ENCODE data around the gene IRF2.

Gene IRF2

DNA sequence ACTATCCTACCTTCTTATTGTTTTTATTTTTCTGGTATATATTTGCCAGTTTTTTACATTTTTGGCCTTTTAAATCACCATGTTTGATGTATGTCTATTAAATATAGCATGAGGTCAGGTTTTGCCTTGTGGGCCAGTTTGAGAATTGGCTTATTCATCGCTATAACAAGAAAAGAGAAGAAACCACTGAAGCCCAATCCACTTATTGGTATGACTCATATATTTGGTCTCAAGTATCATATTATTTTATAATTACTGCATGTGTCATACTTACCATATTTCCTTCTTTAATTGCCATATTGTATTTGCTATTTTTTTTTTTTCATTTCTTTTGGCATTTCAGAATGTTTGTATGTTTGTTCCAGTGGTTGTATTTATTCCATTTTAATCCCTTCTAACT, 99.3 kb downstream of the IRF2 start:
- no peak overlapping the region for H3K4me3 ChIP-seq (ENCODE audit: low read depth, low read length)
- TF ChIP-seq, protein P1, sequence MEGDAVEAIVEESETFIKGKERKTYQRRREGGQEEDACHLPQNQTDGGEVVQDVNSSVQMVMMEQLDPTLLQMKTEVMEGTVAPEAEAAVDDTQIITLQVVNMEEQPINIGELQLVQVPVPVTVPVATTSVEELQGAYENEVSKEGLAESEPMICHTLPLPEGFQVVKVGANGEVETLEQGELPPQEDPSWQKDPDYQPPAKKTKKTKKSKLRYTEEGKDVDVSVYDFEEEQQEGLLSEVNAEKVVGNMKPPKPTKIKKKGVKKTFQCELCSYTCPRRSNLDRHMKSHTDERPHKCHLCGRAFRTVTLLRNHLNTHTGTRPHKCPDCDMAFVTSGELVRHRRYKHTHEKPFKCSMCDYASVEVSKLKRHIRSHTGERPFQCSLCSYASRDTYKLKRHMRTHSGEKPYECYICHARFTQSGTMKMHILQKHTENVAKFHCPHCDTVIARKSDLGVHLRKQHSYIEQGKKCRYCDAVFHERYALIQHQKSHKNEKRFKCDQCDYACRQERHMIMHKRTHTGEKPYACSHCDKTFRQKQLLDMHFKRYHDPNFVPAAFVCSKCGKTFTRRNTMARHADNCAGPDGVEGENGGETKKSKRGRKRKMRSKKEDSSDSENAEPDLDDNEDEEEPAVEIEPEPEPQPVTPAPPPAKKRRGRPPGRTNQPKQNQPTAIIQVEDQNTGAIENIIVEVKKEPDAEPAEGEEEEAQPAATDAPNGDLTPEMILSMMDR (IDR thresholded peaks at IDR 0.05; ENCODE audit: low read depth, low read length) = no peak

DNA sequence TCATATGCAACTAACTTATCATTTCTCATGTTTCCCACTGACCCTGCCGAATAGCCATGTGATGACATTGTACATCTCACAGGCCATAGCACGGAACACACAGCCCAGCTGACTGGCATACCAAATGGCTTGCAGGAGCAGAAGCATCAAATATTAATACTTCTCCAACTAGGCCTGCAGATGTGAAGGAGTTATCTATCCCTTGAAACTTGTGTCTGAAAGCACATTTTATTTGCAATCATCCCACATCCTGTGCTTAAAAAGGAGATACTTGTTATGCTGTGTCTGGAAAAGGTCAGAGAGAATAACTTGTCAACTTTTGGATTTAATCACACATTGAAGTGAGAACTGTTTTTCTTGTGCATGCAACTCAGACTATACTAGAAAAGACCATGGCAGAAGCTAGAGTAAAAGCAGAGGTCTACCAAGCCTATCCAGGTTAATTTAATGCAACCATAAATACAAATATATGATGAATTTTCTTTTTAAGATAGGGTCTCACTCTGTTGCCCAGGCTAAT, 100.4 kb downstream of the IRF2 start:
- H3K4me3 ChIP-seq (ENCODE audit: low read depth, low read length) = no peak overlapping the region
- TF ChIP-seq, protein P1 (IDR thresholded peaks at IDR 0.05; ENCODE audit: low read depth, low read length) = no peak

DNA sequence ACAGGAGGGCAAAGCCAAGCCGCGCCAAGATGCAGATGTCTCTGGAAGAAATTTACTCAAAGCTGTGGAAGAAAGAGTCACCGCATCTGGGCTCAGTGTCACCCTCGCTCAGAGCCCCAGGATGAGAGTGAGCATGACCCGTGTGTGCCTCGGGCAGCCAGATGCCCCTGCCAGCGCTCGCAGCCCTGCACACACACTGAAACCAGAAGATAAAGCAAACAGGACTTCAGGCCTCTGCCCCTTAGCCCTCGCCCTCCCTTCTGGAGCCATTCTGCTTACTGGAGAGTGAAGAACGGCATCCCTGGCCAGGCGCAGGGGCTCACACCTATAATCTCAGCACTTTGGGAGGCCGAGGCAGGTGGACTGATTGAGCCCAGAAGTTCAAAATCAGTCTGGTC, 103.0 kb downstream of the IRF2 start:
- H3K4me3 ChIP-seq (ENCODE audit: low read depth, low read length) = no peak overlapping the region
- TF ChIP-seq, protein P1 (IDR thresholded peaks at IDR 0.05; ENCODE audit: low read depth, low read length) = no peak

DNA sequence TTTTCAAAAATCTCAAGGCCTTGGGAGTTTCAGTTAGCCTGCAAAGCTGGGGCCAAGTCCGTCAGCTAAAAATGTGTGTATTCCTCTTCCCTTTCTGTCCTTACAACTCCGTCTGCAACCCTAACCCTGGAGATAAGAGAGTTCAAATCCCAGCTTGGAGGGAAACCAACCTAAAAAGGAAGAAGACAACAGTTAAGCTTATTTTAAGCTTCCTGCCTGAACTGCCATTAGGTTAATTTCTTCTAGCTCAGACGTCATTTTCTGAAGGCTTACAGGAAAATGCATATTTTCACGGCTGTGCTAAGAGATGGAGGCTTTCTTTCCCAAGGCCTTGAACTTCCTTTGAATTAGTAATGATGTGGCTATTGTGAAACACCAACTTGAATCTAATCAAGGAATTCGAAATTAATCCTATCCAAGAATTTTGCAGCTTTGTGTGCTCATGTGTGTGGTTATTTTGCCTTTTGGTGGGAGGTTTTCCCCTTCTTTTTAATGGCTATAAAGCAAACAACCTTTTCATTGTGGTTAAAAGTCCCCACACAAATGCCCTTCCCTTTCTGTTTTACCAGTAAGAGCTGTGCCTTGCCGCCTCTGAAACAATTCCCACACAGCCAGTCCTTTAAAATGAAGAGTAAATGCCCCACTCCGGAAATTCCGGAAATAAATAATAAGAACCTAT, 103.5 kb downstream of the IRF2 start:
- TF ChIP-seq, protein P1 (IDR thresholded peaks at IDR 0.05; ENCODE audit: low read depth, low read length) = no peak
- H3K4me3 ChIP-seq (ENCODE audit: low read depth, low read length) = no peak overlapping the region

DNA sequence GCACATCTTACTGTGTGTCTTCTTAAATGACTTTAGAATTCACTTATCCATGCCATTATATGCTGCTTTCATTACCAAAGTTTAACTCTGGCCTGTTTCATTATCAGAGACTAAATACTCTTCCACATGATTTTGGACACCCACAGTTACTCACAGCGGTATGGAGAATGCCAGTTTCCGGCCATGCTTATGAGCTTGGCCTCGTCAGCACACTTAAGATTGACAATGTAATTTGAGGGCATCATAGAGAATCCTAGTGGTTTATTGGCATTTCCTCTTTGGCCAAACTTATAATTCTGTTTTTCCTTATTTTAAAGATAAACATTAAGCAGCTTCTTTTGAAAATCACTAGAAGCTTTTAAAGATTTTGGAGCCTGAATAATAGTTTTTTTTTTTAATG, 104.5 kb downstream of the IRF2 start:
- TF ChIP-seq, protein P1 (IDR thresholded peaks at IDR 0.05; ENCODE audit: low read depth, low read length) = no peak
- no peak overlapping the region for H3K4me3 ChIP-seq (ENCODE audit: low read depth, low read length)

DNA sequence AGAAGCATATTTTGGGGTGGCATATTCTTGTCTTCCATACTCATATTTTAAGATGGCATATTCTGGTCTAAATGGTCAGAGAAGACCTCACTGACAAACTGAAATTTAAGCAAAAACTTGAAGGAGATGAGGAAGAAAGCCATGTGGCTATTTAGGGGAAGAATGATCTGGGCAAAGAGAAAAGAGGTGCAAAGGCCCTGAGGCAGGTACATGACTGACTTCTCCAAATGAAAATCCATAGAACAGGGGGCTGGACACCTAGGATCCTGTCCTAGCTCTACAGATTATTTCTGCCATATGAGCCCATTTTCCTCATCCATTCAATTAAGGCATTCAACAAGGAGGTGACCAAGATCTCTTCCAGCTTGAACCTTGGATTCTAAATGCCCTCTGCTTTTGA, 105.6 kb downstream of the IRF2 start:
- no peak overlapping the region for H3K4me3 ChIP-seq (ENCODE audit: low read depth, low read length)

DNA sequence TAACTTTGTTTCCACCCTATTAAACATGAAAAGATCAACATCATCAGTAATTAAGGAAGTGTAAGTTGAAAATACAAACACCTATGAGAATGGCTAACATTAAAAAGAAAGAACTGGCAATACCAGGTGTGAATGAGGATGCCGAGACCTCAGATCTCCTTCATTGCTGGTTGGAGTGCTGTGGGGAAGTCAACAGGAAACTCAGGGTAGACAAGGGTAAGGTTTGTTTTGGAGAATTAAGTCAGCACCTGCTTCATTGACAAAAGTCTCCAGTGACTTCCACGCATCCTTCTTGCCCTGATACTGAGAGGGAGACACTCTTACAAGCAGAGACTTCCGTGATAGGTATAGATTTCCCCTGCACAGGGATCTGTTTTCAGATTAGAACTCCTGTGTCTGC, 106.1 kb downstream of the IRF2 start:
- TF ChIP-seq, protein P1 (IDR thresholded peaks at IDR 0.05; ENCODE audit: low read depth, low read length) = no peak
- no peak overlapping the region for H3K4me3 ChIP-seq (ENCODE audit: low read depth, low read length)

More for the DNA sequence above, 105.6 kb downstream of the IRF2 start:
- TF ChIP-seq, protein P1 (IDR thresholded peaks at IDR 0.05; ENCODE audit: low read depth, low read length) = no peak

Data from WI38 (cell line).